ENCODE data around the gene MBTPS2. TPM values are rescaled to one million over a fixed set of nuclear protein-coding genes. Genes with fewer than 3 reads are reported as not detected.
"Not testable (repeated sequence)": the region's sequence is repeated elsewhere in the genome, so short reads cannot be mapped to it uniquely, and the experiment has no call there.

The MBTPS2 gene
- total RNA-seq, 4 donors from 2014 or later, result 7.5 to 10.8 (median 8.4) TPM

DNA sequence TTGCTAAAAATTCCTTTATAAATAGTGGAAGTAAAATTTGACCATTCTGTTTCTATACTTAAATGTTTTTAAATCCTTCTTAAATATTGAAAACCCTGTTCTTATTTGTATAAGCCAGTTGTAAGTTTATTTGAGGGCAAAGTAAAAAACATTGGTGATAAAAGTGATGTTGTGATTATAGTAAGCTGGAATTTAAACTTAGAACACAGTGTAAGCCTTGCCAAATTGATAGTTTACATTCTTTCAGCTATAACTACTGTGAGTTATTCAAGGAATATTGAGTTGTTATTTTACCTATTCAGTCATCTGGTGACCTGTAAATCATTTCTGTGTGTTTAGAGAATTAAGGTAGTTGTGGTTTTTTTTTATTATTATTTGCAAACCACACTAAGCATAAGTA is 26.0 kb downstream of the MBTPS2 start:
- intact Hi-C loops (cut with DNase I), result no loop called here
- no peak for TF ChIP-seq CTCF (IDR thresholded peaks at IDR 0.05)
- no peak for TF ChIP-seq EP300 (IDR thresholded peaks at IDR 0.05)
- TF ChIP-seq POLR2AphosphoS5 (IDR thresholded peaks at IDR 0.05), result no peak
- TF ChIP-seq POLR2A (IDR thresholded peaks at IDR 0.05; ENCODE audit: low read depth), result no peak

DNA sequence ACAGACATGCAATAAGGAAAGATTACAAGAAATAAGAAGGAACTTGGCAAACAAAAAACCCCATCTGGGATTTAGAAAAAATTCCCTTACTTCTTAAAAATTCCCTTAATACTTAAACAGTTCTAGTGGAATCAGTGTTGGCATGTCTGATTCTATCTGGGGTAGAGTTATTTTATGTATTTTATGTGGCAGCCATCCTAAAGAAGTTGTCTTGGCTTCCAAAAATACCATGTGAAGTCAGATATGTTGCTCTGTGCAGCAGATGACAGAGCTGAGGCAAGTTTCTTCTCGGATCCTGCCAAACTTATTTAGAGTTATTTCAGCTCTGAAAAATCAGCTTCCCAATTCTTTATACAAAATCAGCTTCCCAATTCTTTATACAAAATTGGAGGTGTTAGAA is 31.1 kb downstream of the MBTPS2 start:
- intact Hi-C loops (cut with DNase I), result no loop called here
- Histone ChIP-seq H3K9me3 (no peaks in the 10 kb centered on the region), H3K4me3 (no peak overlapping the region), H3K27me3 (no peaks in the 10 kb centered on the region), H3K36me3 (no peaks in the 10 kb centered on the region), H3K4me1 (peaks cover 0 to 21% (median 6%) of the 10 kb centered on the region in 4 donors), H3K27ac (replicated peaks in 1 of 4) (no peak overlapping the region)
- DNase-seq (ENCODE audit: extremely low spot score), result no peak
- TF ChIP-seq POLR2AphosphoS5 (IDR thresholded peaks at IDR 0.05) (no peak), POLR2A (IDR thresholded peaks at IDR 0.05; ENCODE audit: low read depth) (no peak), CTCF (IDR thresholded peaks at IDR 0.05) (no peak), EP300 (IDR thresholded peaks at IDR 0.05) (no peak)
- 62% methylated on average over 1 of the region's 1 CpG for WGBS

More for the DNA sequence above, 26.0 kb downstream of the MBTPS2 start:
- no peak for DNase-seq (ENCODE audit: extremely low spot score)
- Histone ChIP-seq H3K27ac (replicated peaks in 1 of 4) (no peak overlapping the region), H3K9me3 (no peaks in the 10 kb centered on the region), H3K4me3 (no peak overlapping the region), H3K4me1 (peaks cover 0 to 15% (median 2%) of the 10 kb centered on the region in 4 donors), H3K27me3 (no peaks in the 10 kb centered on the region), H3K36me3 (no peaks in the 10 kb centered on the region)

DNA sequence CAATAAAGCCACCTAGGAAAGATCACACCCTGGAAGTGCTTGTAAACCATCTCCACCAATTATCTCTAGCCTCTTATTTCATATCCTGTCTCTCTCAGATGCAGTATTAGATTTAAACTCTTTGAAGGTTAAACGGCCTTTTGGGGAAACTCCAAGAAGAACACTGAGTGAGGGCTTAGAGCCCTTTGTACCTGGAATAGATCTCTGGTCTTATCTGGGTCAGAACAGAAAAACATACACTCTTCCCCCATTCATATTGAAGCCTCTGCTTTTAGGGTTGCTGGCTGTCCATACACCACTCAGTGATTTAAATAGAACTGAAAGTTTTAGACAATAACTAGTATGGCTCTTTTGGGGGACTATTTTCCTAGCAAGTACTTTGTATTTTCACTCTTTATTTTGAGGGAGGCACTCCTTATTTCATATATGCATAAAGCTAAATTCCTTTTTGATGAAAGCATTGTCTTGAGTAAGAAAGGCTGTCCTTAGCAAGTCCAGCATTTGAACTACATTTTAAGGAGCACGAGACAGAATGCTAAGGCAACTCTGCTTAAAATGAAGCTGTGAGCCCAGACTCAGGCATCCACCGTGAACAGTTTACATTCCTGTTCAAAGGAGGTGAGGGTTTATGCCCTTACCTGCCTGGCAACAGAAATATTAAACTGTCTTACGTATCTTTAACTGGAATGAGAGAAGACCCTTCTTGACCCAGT is 33.8 kb downstream of the MBTPS2 start:
- Histone ChIP-seq H3K27ac (replicated peaks in 1 of 4) (peak overlapping the region; percentile 42 to 60 (median 46)), H3K4me1 (peaks cover 0 to 15% (median 5%) of the 10 kb centered on the region in 4 donors), H3K36me3 (no peaks in the 10 kb centered on the region), H3K4me3 (no peak overlapping the region), H3K9me3 (no peaks in the 10 kb centered on the region), H3K27me3 (no peaks in the 10 kb centered on the region)
- 59% methylated on average over 4 of the region's 4 CpGs for WGBS
- intact Hi-C loops (cut with DNase I), result no loop called here
- TF ChIP-seq CTCF (IDR thresholded peaks at IDR 0.05) (no peak), POLR2AphosphoS5 (IDR thresholded peaks at IDR 0.05) (no peak)
- no peak for DNase-seq (ENCODE audit: extremely low spot score)

- H3K27ac ChIP-seq (replicated peaks in 1 of 4); H3K4me3 ChIP-seq; H3K9me3 ChIP-seq; DNase-seq (ENCODE audit: extremely low spot score); H3K27me3 ChIP-seq; intact Hi-C loops (cut with DNase I); H3K36me3 ChIP-seq: not testable (repeated sequence)
- WGBS, result 67% methylated on average over 3 of the region's 3 CpGs
- peaks cover 0 to 15% (median 5%) of the 10 kb centered on the region in 4 donors for H3K4me1 ChIP-seq
These were observed 34.8 kb downstream of the MBTPS2 start for GRCh38 chrX:21874182-21874581.

DNA sequence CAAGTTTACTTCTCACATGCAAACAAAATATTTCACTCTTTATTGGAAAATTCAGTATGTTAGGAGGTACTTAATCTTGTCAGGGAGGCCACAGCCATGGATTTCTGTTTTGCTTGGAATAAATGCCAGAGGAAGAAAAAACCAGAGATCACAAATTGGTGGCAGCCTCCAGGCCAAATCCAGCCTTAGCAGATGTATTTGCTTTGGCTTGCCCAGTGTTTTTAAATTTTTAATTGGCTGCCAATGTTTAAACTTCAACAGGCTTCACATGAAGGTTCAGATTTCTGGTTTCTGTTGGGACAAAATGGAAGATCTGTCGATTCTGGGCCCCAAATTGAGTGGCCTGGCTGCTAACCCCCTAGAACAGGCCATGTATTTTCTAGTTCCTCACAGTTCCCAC is 35.6 kb downstream of the MBTPS2 start:
- Histone ChIP-seq H3K4me1 (peaks cover 0 to 15% (median 5%) of the 10 kb centered on the region in 4 donors), H3K27ac (replicated peaks in 1 of 4) (no peak overlapping the region), H3K27me3 (no peaks in the 10 kb centered on the region), H3K36me3 (peaks cover 0 to 8% (median 0%) of the 10 kb centered on the region in 4 donors), H3K4me3 (no peak overlapping the region), H3K9me3 (no peaks in the 10 kb centered on the region)
- WGBS, result 40% methylated on average over 1 of the region's 1 CpG
- no peak for DNase-seq (ENCODE audit: extremely low spot score)
- TF ChIP-seq POLR2AphosphoS5 (IDR thresholded peaks at IDR 0.05) (no peak), CTCF (IDR thresholded peaks at IDR 0.05) (no peak), POLR2A (IDR thresholded peaks at IDR 0.05; ENCODE audit: low read depth) (no peak), EP300 (IDR thresholded peaks at IDR 0.05) (no peak)
- intact Hi-C loops (cut with DNase I), result no loop called here
